H9 (cell line): Measurements from ENCODE around the gene LRRC8E. TPM values are rescaled to one million over a fixed set of nuclear protein-coding genes. Genes with fewer than 3 reads are reported as not detected.

Source experiments
- DNase-seq: peaks from one replicate; pipeline ENCODE4 v3.0.0-alpha.2; 2017
- H2AFZ ChIP-seq: one replicate; pipeline ENCODE4 v1.6.1; 2013; ENCODE audit warnings: mild to moderate bottlenecking, low read length, control low read depth, moderate library complexity
- H2AK5ac ChIP-seq: 2 replicates; pipeline ENCODE4 v1.6.1; 2013; ENCODE audit warnings: low read length, control low read depth, mixed read lengths; ENCODE audit not compliant: insufficient read length
- H2BK120ac ChIP-seq: one replicate; pipeline ENCODE4 v1.6.1; 2013; ENCODE audit warnings: low read depth, mild to moderate bottlenecking, low read length, control low read depth, inconsistent platforms; ENCODE audit not compliant: poor library complexity, severe bottlenecking
- H2BK12ac ChIP-seq: 2 replicates; pipeline ENCODE4 v1.6.1; 2013; ENCODE audit warnings: low read length, control low read depth, mixed read lengths, low read depth; ENCODE audit not compliant: insufficient read length
- H2BK15ac ChIP-seq: 2 replicates; pipeline ENCODE4 v1.6.1; 2013; ENCODE audit warnings: low read depth, low read length, control low read depth
- H2BK20ac ChIP-seq: one replicate; pipeline ENCODE4 v1.6.1; 2013; ENCODE audit warnings: low read depth, mild to moderate bottlenecking, low read length, control low read depth, inconsistent platforms; ENCODE audit not compliant: poor library complexity, severe bottlenecking
- H2BK5ac ChIP-seq: 2 replicates; pipeline ENCODE4 v1.6.1; 2013; ENCODE audit warnings: low read length, control low read depth, mixed read lengths; ENCODE audit not compliant: insufficient read length
- H3K14ac ChIP-seq: 2 replicates; pipeline ENCODE4 v1.6.1; 2013; ENCODE audit warnings: low read length, control low read depth; ENCODE audit not compliant: insufficient read depth
- H3K18ac ChIP-seq: 2 replicates; pipeline ENCODE4 v1.6.1; 2013; ENCODE audit warnings: low read depth, mild to moderate bottlenecking, mixed read lengths, low read length, control low read depth; ENCODE audit not compliant: insufficient read length
- H3K23ac ChIP-seq: 2 replicates; pipeline ENCODE4 v1.6.1; 2013; ENCODE audit warnings: low read length, control low read depth, mixed read lengths, low read depth; ENCODE audit not compliant: insufficient read length
- H3K23me2 ChIP-seq: 2 replicates; pipeline ENCODE4 v1.6.1; 2013; ENCODE audit warnings: low read depth, mild to moderate bottlenecking, mixed read lengths, low read length, control low read depth; ENCODE audit not compliant: insufficient read length, poor library complexity, severe bottlenecking
- H3K27ac ChIP-seq: 2 replicates; pipeline ENCODE4 v1.5.1; 2013; ENCODE audit warnings: low read length, control low read depth, mixed read lengths, low read depth; ENCODE audit not compliant: insufficient read length
- H3K27me3 ChIP-seq: 2 replicates; pipeline ENCODE4 v1.6.1; 2013; ENCODE audit warnings: low read length, control low read depth, inconsistent platforms; ENCODE audit not compliant: insufficient read depth
- H3K4ac ChIP-seq: 2 replicates; pipeline ENCODE4 v1.6.1; 2013; ENCODE audit warnings: low read depth, mild to moderate bottlenecking, control low read depth, inconsistent platforms, low read length, moderate library complexity
- H3K4me1 ChIP-seq: 2 replicates; pipeline ENCODE4 v1.6.1; 2013; ENCODE audit warnings: low read length, control low read depth, inconsistent platforms; ENCODE audit not compliant: insufficient read depth
- H3K4me2 ChIP-seq: 2 replicates; pipeline ENCODE4 v1.6.1; 2013; ENCODE audit warnings: low read length, control low read depth, mixed read lengths; ENCODE audit not compliant: insufficient read length, insufficient read depth
- H3K56ac ChIP-seq: 2 replicates; pipeline ENCODE4 v1.6.1; 2013; ENCODE audit warnings: low read depth, mild to moderate bottlenecking, mixed read lengths, low read length, control low read depth; ENCODE audit not compliant: insufficient read length
- H3K79me1 ChIP-seq: 2 replicates; pipeline ENCODE4 v1.6.1; 2013; ENCODE audit warnings: low read depth, mild to moderate bottlenecking, moderate library complexity, low read length, control low read depth, inconsistent platforms; ENCODE audit not compliant: insufficient read depth, poor library complexity, severe bottlenecking
- H3K79me2 ChIP-seq: 2 replicates; pipeline ENCODE4 v1.6.1; 2013; ENCODE audit warnings: low read length, control low read depth, inconsistent platforms; ENCODE audit not compliant: insufficient read depth
- H3K9ac ChIP-seq: 2 replicates; pipeline ENCODE4 v1.6.1; 2013; ENCODE audit warnings: low read length, control low read depth, mixed read lengths; ENCODE audit not compliant: insufficient read length; ENCODE audit errors: extremely low read depth
- H3K9me3 ChIP-seq: one replicate; pipeline ENCODE4 v1.6.1; 2013; ENCODE audit warnings: low read depth, low read length, inconsistent platforms; ENCODE audit not compliant: control insufficient read depth
- H3T11ph ChIP-seq: one replicate; pipeline ENCODE4 v1.6.1; 2013; ENCODE audit warnings: mild to moderate bottlenecking, low read length, control low read depth, inconsistent platforms
- H4K20me1 ChIP-seq: one replicate; pipeline ENCODE4 v1.6.1; 2013; ENCODE audit not compliant: control insufficient read depth, insufficient read length, insufficient read depth
- H4K5ac ChIP-seq: 2 replicates; pipeline ENCODE4 v1.6.1; 2013; ENCODE audit warnings: low read depth, mild to moderate bottlenecking, mixed read lengths, low read length, control low read depth; ENCODE audit not compliant: insufficient read length
- H4K8ac ChIP-seq: replicated peaks from 2 replicates; pipeline ENCODE4 v1.6.1; 2013; ENCODE audit warnings: low read length, control low read depth, mixed read lengths, low read depth; ENCODE audit not compliant: insufficient read length
- H4K91ac ChIP-seq: 2 replicates; pipeline ENCODE4 v1.6.1; 2013; ENCODE audit warnings: low read depth, mild to moderate bottlenecking, moderate library complexity, mixed read lengths, low read length, control low read depth; ENCODE audit not compliant: insufficient read length
- H3K27ac Mint-ChIP-seq, 3 experiments: 2 replicates in 2 of 3; 3 replicates in 1 of 3; pipeline ENCODE4 v1.8.0; 2020 to 2021; ENCODE audit warnings: mixed read lengths in 3 of 3, mild to moderate bottlenecking in 1 of 3, moderate library complexity in 1 of 3
- H3K27me3 Mint-ChIP-seq: 2 replicates; pipeline ENCODE4 v1.8.0; 2021; ENCODE audit warnings: low read depth, mild to moderate bottlenecking, moderate library complexity, mixed read lengths
- H3K36me3 Mint-ChIP-seq, 3 experiments: 2 replicates in 2 of 3; 3 replicates in 1 of 3; pipeline ENCODE4 v1.8.0; 2020 to 2021; ENCODE audit warnings: low read depth in 3 of 3, mixed read lengths in 3 of 3; ENCODE audit not compliant: insufficient read depth in 1 of 3
- H3K4me1 Mint-ChIP-seq, 2 experiments: 2 replicates each; pipeline ENCODE4 v1.8.0; 2020; ENCODE audit warnings: mixed read lengths in 2 of 2
- H3K4me3 Mint-ChIP-seq, 2 experiments: 2 replicates in 1 of 2; 3 replicates in 1 of 2; pipeline ENCODE4 v1.8.0; 2020 to 2021; ENCODE audit warnings: mild to moderate bottlenecking in 2 of 2, mixed read lengths in 2 of 2, moderate library complexity in 1 of 2
- H3K9me3 Mint-ChIP-seq, 2 experiments: 2 replicates in 1 of 2; 3 replicates in 1 of 2; pipeline ENCODE4 v1.8.0; 2020; ENCODE audit warnings: mild to moderate bottlenecking in 2 of 2, mixed read lengths in 2 of 2, moderate library complexity in 1 of 2
- WGBS: extraction: QIAGEN DNeasy Blood & Tissue Kit; methylation state at CpG from one replicate; pipeline ENCODE4 v1.1.7; 2013; ENCODE audit warnings: missing lambda C conversion rate, low lambda C conversion rate, mixed read lengths; ENCODE audit not compliant: insufficient read length; ENCODE audit errors: extremely low coverage; 5-methylcytosine and 5-hydroxymethylcytosine counted together
- total RNA-seq: library from RNA; stranded (reverse); gene quantifications from 2 replicates; pipeline ENCODE4 v1.2.1, GENCODE V29; 2021
- TF ChIP-seq, protein P1 (sequence below): fragments of 200-600 bp; sonication (generic); conservative IDR thresholded peaks from 3 replicates; pipeline ENCODE4 v1.8.0; 2021; ENCODE audit warnings: antibody characterized with exemption, mild to moderate bottlenecking

LRRC8E gene
- total RNA-seq, 1 experiment from 2014 or later = 4.8 TPM

DNA sequence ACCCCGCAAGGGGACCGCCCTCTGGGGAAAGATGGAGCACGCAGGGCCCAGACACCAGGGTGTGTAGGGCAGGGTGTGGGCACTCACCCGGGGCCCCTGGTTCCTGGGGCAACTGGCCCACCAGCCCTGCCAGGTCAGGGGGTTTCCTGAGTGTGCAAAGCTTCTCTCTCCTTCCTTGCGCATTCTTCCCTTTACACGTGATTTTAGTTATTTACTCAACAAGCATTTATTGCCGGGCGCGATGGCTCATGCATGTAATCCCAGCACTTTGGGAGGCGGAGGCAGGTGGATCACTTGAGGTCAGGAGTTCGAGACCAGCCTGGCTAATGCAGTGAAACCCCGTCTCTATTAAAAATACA lies 34.6 kb upstream of the LRRC8E start:
- no peaks in the 10 kb centered on the region for H3K79me1 ChIP-seq
- DNase-seq = no peak
- H3K36me3 Mint-ChIP-seq = no peaks in the 10 kb centered on the region
- no peaks in the 10 kb centered on the region for H3K4me1 ChIP-seq
- no peak overlapping the region for H3T11ph ChIP-seq
- no peak overlapping the region for H2BK20ac ChIP-seq
- no peak overlapping the region for H3K27ac Mint-ChIP-seq
- no peaks in the 10 kb centered on the region for H3K9me3 Mint-ChIP-seq
- peak overlapping the region; percentile 14 for H3K4me2 ChIP-seq
- peaks cover 40% of the 10 kb centered on the region for H3K27me3 Mint-ChIP-seq
- H3K23me2 ChIP-seq = peaks cover 3% of the 10 kb centered on the region
- H2AK5ac ChIP-seq = no peak overlapping the region
- H4K8ac ChIP-seq = no peak overlapping the region
- no peaks in the 10 kb centered on the region for H3K9me3 ChIP-seq
- no peak overlapping the region for H3K23ac ChIP-seq
- no peak overlapping the region for H3K14ac ChIP-seq
- TF ChIP-seq, protein P1, sequence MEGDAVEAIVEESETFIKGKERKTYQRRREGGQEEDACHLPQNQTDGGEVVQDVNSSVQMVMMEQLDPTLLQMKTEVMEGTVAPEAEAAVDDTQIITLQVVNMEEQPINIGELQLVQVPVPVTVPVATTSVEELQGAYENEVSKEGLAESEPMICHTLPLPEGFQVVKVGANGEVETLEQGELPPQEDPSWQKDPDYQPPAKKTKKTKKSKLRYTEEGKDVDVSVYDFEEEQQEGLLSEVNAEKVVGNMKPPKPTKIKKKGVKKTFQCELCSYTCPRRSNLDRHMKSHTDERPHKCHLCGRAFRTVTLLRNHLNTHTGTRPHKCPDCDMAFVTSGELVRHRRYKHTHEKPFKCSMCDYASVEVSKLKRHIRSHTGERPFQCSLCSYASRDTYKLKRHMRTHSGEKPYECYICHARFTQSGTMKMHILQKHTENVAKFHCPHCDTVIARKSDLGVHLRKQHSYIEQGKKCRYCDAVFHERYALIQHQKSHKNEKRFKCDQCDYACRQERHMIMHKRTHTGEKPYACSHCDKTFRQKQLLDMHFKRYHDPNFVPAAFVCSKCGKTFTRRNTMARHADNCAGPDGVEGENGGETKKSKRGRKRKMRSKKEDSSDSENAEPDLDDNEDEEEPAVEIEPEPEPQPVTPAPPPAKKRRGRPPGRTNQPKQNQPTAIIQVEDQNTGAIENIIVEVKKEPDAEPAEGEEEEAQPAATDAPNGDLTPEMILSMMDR = no peak
- no peak overlapping the region for H2BK15ac ChIP-seq
- no peak overlapping the region for H3K27ac ChIP-seq
- H2BK5ac ChIP-seq = no peak overlapping the region
- no peak overlapping the region for H3K18ac ChIP-seq
- no peak overlapping the region for H2BK12ac ChIP-seq
- H4K20me1 ChIP-seq = no peaks in the 10 kb centered on the region
- H3K56ac ChIP-seq = no peak overlapping the region
- H4K91ac ChIP-seq = no peak overlapping the region
- H3K4me3 Mint-ChIP-seq = peak overlapping the region in 1 of 2 experiments; percentile 57; a peak in 2 of 5 replicates
- H3K79me2 ChIP-seq = no peaks in the 10 kb centered on the region
- H3K9ac ChIP-seq = no peak overlapping the region
- peaks cover 8 to 31% of the 10 kb centered on the region in 2 experiments for H3K4me1 Mint-ChIP-seq
- H2AFZ ChIP-seq = no peak overlapping the region
- no peak overlapping the region for H4K5ac ChIP-seq
- H2BK120ac ChIP-seq = no peak overlapping the region
- WGBS = no CpG with 5 or more reads among the region's 12 CpGs
- no peaks in the 10 kb centered on the region for H3K27me3 ChIP-seq
- H3K4ac ChIP-seq = no peak overlapping the region
